HepG2 (cell line): ENCODE measurements around the gene ANAPC16. TPM values are rescaled to one million over a fixed set of nuclear protein-coding genes. Genes with fewer than 3 reads are reported as not detected.
A peak's percentile ranks its signal among the peaks of the same experiment; 100 is the strongest.

Experiments
- CBX1 ChIP-seq: IDR thresholded peaks from one replicate; pipeline ENCODE4 v1.6.1; 2016; ENCODE audit warnings: antibody characterized with exemption, low read depth
- CEBPG ChIP-seq: IDR thresholded peaks from 2 replicates; pipeline ENCODE4 v1.6.1; 2016
- CHD2 ChIP-seq: IDR thresholded peaks from 2 replicates; pipeline ENCODE4 v1.6.1; 2011; ENCODE audit warnings: low read depth, low read length, improper control_type of control experiment
- FOSL2 ChIP-seq: sonication (generic); formaldehyde crosslinking; IDR thresholded peaks from 2 replicates; pipeline ENCODE4 v1.4.0; 2020; ENCODE audit warnings: missing genetic modification reagents
- FOXC1 ChIP-seq: sonication (generic); formaldehyde crosslinking; IDR thresholded peaks from 2 replicates; pipeline ENCODE4 v1.8.0; 2022; ENCODE audit warnings: mild to moderate bottlenecking, missing genetic modification reagents, borderline replicate concordance
- FOXO1 ChIP-seq: sonication (generic); formaldehyde crosslinking; IDR thresholded peaks from 2 replicates; pipeline ENCODE4 v1.4.0; 2020; ENCODE audit warnings: missing genetic modification reagents
- FOXP1 ChIP-seq, 2 experiments: fragments of 450-650 bp in 1 of 2; IDR thresholded peaks; 2 replicates each; pipeline ENCODE4 v1.6.1; 2017 to 2018; ENCODE audit warnings: antibody characterized with exemption in 1 of 2
- POGK ChIP-seq: sonication (generic); formaldehyde crosslinking; conservative IDR thresholded peaks from 2 replicates; pipeline ENCODE4 v1.8.0; 2022; ENCODE audit warnings: mild to moderate bottlenecking, moderate library complexity, missing genetic modification reagents
- PTBP1 ChIP-seq: fragments of 200-400 bp; formaldehyde crosslinking; IDR thresholded peaks from 2 replicates; pipeline ENCODE4 v1.6.1; 2018; ENCODE audit warnings: low read length, low read depth; ENCODE audit not compliant: poor library complexity, severe bottlenecking
- RBM39 ChIP-seq: fragments of 200-400 bp; formaldehyde crosslinking; IDR thresholded peaks from one replicate; pipeline ENCODE4 v1.6.1; 2018; ENCODE audit warnings: antibody characterized with exemption, mild to moderate bottlenecking, low read depth, low read length; ENCODE audit not compliant: poor library complexity, severe bottlenecking
- RNF219 ChIP-seq: sonication (generic); formaldehyde crosslinking; IDR thresholded peaks from 2 replicates; pipeline ENCODE4 v1.5.0; 2020; ENCODE audit warnings: mild to moderate bottlenecking, missing genetic modification reagents
- ZBTB38 ChIP-seq: sonication (generic); formaldehyde crosslinking; IDR thresholded peaks from 2 replicates; pipeline ENCODE4 v1.5.1; 2020; ENCODE audit warnings: mild to moderate bottlenecking, missing genetic modification reagents
- ZFP36L2 ChIP-seq: sonication (generic); formaldehyde crosslinking; IDR thresholded peaks from 2 replicates; pipeline ENCODE4 v1.4.0; 2020; ENCODE audit warnings: missing genetic modification reagents
- ZKSCAN5 ChIP-seq: sonication (generic); formaldehyde crosslinking; IDR thresholded peaks from 2 replicates; pipeline ENCODE4 v1.5.1; 2020; ENCODE audit warnings: mild to moderate bottlenecking, missing genetic modification reagents
- ZNF18 ChIP-seq: sonication (generic); formaldehyde crosslinking; IDR thresholded peaks from 2 replicates; pipeline ENCODE4 v1.8.0; 2022; ENCODE audit warnings: mild to moderate bottlenecking, missing genetic modification reagents; ENCODE audit not compliant: insufficient replicate concordance
- ZNF282 ChIP-seq: fragments of 450-650 bp; IDR thresholded peaks from 2 replicates; pipeline ENCODE4 v1.6.1; 2018; ENCODE audit not compliant: partially characterized antibody
- ZNF350 ChIP-seq: sonication (generic); formaldehyde crosslinking; IDR thresholded peaks from 2 replicates; pipeline ENCODE4 v1.4.0; 2020; ENCODE audit warnings: mild to moderate bottlenecking, low read depth, missing genetic modification reagents, borderline replicate concordance
- ZNF441 ChIP-seq: sonication (generic); formaldehyde crosslinking; IDR thresholded peaks from 2 replicates; pipeline ENCODE4 v1.7.0; 2021; ENCODE audit warnings: missing genetic modification reagents, borderline replicate concordance
- ZNF530 ChIP-seq: sonication (generic); formaldehyde crosslinking; IDR thresholded peaks from 2 replicates; pipeline ENCODE4 v1.5.0; 2020; ENCODE audit warnings: low read depth, mild to moderate bottlenecking, missing genetic modification reagents
- ZNF629 ChIP-seq: sonication (generic); formaldehyde crosslinking; conservative IDR thresholded peaks from 2 replicates; pipeline ENCODE4 v1.5.0; 2020; ENCODE audit warnings: missing genetic modification reagents
- ZNF768 ChIP-seq: sonication (generic); formaldehyde crosslinking; IDR thresholded peaks from 2 replicates; pipeline ENCODE4 v1.4.0; 2020; ENCODE audit warnings: missing genetic modification reagents
- ZSCAN20 ChIP-seq: sonication (generic); formaldehyde crosslinking; IDR thresholded peaks from 2 replicates; pipeline ENCODE4 v1.4.0; 2020; ENCODE audit warnings: missing genetic modification reagents, mild to moderate bottlenecking, borderline replicate concordance
- ZUFSP ChIP-seq: sonication (generic); formaldehyde crosslinking; IDR thresholded peaks from 2 replicates; pipeline ENCODE4 v1.9.0; 2021; ENCODE audit warnings: missing genetic modification reagents, mild to moderate bottlenecking, borderline replicate concordance
- polyA plus RNA-seq, 8 experiments: library from polyadenylated mRNA; depleted of rRNA in 3 of 8; stranded (reverse) in 7 of 8; unstranded in 1 of 8; fragments of >200 nt; fragmentation: Illumina TruSeq in 4 of 8; extraction: Trizol in 4 of 8; gene quantifications; 2 replicates each; pipeline versions ENCODE4 v1.2.1 to v1.2.3, GENCODE V29; 2011 to 2016; ENCODE audit warnings: low read depth in 4 of 8, missing spikeins in 1 of 8, mixed read lengths in 1 of 8; ENCODE audit not compliant: insufficient read depth in 1 of 8
- total RNA-seq, 5 experiments: library from RNA; depleted of rRNA; stranded (reverse); fragments of >200 nt; fragmentation: Illumina TruSeq; extraction: Trizol; gene quantifications; 2 replicates each; pipeline ENCODE4 v1.2.3, GENCODE V29; 2016; ENCODE audit warnings: low read depth in 1 of 5

Gene ANAPC16
- total and polyA plus RNA-seq, 2 of the 13 experiments (the other 11 are each of a cell fraction or from before 2014, with no cell fraction given): 74.8 to 89.4 TPM

- TF ChIP-seq FOXP1 (IDR thresholded peaks at IDR 0.05): no peak
- TF ChIP-seq FOXP1 (CRISPR knock-in tag; IDR thresholded peaks at IDR 0.05): no peak; the same call in 1 of the 2 replicates
- 0 out of 2 replicates have a peak, but pooled peaks have one; percentile 20 for TF ChIP-seq ZNF441
- TF ChIP-seq FOXC1 (CRISPR knock-in tag): peak; percentile 23; the same call in 1 of the 2 replicates
- no peak; the same call in 1 of the 2 replicates for TF ChIP-seq ZNF629 (CRISPR knock-in tag)
- TF ChIP-seq CBX1: no peak
- no peak for TF ChIP-seq CHD2
- peak; percentile 24 for TF ChIP-seq RBM39
- TF ChIP-seq ZNF350 (CRISPR knock-in tag): peak; percentile 42; the same call in 1 of the 2 replicates
- peak; percentile 25; the same call in 1 of the 2 replicates for TF ChIP-seq FOXO1 (CRISPR knock-in tag)
- no peak for TF ChIP-seq ZNF282
- TF ChIP-seq PTBP1: no peak
- TF ChIP-seq ZUFSP (CRISPR knock-in tag): no peak
- TF ChIP-seq CEBPG (CRISPR knock-in tag): no peak
- no peak for TF ChIP-seq ZSCAN20 (CRISPR knock-in tag)
- peak; percentile 21; the same call in 1 of the 2 replicates for TF ChIP-seq ZNF768
- no peak for TF ChIP-seq ZKSCAN5 (CRISPR knock-in tag)
- no peak for TF ChIP-seq ZNF18 (CRISPR knock-in tag)
- no peak for TF ChIP-seq ZNF530 (CRISPR knock-in tag)
- no peak for TF ChIP-seq ZFP36L2 (CRISPR knock-in tag)
- no peak for TF ChIP-seq RNF219 (CRISPR knock-in tag)
- no peak for TF ChIP-seq ZBTB38
- TF ChIP-seq FOSL2: 0 out of 2 replicates have a peak, but pooled peaks have one; percentile 14
- no peak for TF ChIP-seq POGK (CRISPR knock-in tag)
These were observed 39.2 kb downstream of the ANAPC16 start (continued) for GRCh38 chr10:72254813-72255568.
